Heart left ventricle (tissue), 13 donors: ENCODE data around the gene ZKSCAN4.

ENCODE experiments used
- POLR2A ChIP-seq, 2 donors: fragments of 450-650 bp; IDR thresholded peaks; one replicate each; pipeline ENCODE4 v1.6.1; 2017; ENCODE audit warnings: antibody characterized with exemption in 2 of 2, mild to moderate bottlenecking in 2 of 2, moderate library complexity in 2 of 2
- TF ChIP-seq, protein P1 (sequence below), 12 donors: fragments of 200-600 bp; sonication (generic) in 4 of 12; IDR thresholded peaks; one replicate each; pipeline versions ENCODE4 v1.5.0 to v1.8.0; 2018 to 2022; ENCODE audit warnings: antibody characterized with exemption in 12 of 12, mild to moderate bottlenecking in 5 of 12
- donor health status: ischemic (EF 13 %, LVEDD 7.1; RV severe dilation, severe dysfunction).
- donor health status: DM: no; HTN: yes; CAD: no.
- donor health status: DM: no; HTN: no; CAD: no.
- donor health status: ischemic (EF 25% LVEDD 6.9; RV normal size, moderate dysfunction).
- donor health status: ischemic (EF 25% LVEDD 5.7; RV mildly dilated, moderate dysfunction).
- donor health status: ischemic (EF 35%, LVEDD 5.7; RV mildly dilated, moderate dysfunction).
- donor health status: nonischemic (EF 11% LVEDD 7.7; RV severe dilation, severe dysfunction).
- donor health status: DM: yes; HTN: yes; CAD: no.
- donor health status: PGD.
- donor health status: ischemic (EF 29% LVEDD 5.4; RV normal size, mild dysfunction).
- donor health status: nonischemic (EF 23%, LVEDD 6.1; RV moderate dilation, normal function).

DNA sequence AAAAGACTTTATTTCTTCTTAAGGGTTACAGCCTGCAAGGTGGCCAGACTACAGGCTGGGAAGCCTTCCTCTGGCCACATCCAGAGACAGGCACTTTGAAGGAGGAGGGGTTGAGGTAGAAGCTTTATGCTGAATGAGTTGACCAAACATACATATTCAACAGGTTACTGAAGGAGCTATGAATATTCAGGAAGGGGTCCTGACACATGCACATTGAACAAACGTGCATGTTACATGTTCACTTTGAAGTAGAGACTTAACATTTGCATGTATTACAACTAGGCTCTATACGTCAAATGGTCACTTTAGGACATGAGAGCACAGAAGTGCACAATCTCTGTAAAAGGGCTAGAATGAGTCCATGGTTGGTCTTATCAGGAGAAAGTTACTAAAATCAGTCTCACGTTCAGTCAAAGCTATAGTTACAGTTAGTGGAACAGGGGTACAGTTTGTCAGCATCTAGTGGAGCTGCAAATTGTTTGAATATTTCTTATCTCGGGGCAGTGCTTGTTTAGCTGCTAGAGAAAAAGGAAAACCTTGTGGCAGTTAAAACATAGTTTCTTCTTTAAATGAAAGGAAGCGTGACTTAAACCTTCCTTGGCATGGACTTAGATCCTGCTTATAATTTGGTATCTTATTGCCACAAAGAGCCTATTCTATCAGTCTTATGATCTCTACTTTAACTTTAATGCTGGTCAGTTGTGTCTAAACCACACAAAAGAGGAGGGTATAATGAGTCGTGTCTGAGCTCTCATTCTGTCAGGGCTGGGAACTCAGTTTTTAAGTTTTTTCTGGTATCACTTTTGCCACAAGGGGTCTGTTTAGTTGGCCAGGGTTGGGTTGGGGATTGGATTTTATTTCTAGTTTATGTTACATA, 31.6 kb downstream of the ZKSCAN4 start:
- TF ChIP-seq, protein P1, sequence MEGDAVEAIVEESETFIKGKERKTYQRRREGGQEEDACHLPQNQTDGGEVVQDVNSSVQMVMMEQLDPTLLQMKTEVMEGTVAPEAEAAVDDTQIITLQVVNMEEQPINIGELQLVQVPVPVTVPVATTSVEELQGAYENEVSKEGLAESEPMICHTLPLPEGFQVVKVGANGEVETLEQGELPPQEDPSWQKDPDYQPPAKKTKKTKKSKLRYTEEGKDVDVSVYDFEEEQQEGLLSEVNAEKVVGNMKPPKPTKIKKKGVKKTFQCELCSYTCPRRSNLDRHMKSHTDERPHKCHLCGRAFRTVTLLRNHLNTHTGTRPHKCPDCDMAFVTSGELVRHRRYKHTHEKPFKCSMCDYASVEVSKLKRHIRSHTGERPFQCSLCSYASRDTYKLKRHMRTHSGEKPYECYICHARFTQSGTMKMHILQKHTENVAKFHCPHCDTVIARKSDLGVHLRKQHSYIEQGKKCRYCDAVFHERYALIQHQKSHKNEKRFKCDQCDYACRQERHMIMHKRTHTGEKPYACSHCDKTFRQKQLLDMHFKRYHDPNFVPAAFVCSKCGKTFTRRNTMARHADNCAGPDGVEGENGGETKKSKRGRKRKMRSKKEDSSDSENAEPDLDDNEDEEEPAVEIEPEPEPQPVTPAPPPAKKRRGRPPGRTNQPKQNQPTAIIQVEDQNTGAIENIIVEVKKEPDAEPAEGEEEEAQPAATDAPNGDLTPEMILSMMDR (IDR thresholded peaks at IDR 0.05): no peak
- no peak for TF ChIP-seq POLR2A (IDR thresholded peaks at IDR 0.05)
